GM19468 (cell line): Measurements from ENCODE around the gene ELP1.
"Not testable (repeated sequence)": the region's sequence is repeated elsewhere in the genome, so short reads cannot be mapped to it uniquely, and the experiment has no call there.

ENCODE experiments used
- ATAC-seq: cut with Tn5 transposase; IDR thresholded peaks from one replicate; pipeline ENCODE4 v1.9.1; 2021; ENCODE audit warnings: mild to moderate bottlenecking, moderate library complexity, moderate number of reproducible peaks; ENCODE audit not compliant: unreplicated experiment; ENCODE audit errors: extremely low read depth

ELP1 gene

DNA sequence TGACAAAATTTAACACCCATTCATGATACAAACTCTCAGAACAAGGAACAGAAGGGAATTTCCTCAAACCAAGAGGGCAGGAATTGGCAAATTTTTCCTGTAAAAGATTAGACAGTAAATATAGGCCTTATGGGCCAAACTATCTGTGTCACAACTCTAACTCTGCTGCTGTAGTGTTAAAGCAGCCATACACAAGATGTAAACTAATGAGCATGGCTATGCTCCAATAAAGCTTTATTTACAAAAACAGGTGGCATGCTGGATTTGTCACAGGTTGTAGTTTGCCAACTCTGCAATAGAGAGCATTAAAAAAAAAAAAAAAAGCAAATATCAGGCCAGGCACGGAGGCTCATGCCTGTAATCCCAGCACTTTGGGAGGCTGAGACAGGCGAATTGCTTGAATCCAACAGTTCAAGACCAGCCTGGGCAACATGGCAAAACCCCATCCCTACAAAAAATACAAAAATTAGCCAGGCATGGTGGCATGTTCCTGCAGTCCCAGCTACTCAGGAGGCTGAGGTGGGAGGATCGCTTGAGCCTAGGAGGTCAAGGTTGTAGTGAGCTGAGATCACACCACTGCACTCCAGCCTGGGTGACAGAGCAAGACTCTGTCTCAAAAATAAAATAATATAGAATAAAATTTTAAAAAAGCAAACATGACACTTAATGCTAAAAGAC, 47.2 kb downstream of the ELP1 start:
- not testable (repeated sequence) for ATAC-seq

DNA sequence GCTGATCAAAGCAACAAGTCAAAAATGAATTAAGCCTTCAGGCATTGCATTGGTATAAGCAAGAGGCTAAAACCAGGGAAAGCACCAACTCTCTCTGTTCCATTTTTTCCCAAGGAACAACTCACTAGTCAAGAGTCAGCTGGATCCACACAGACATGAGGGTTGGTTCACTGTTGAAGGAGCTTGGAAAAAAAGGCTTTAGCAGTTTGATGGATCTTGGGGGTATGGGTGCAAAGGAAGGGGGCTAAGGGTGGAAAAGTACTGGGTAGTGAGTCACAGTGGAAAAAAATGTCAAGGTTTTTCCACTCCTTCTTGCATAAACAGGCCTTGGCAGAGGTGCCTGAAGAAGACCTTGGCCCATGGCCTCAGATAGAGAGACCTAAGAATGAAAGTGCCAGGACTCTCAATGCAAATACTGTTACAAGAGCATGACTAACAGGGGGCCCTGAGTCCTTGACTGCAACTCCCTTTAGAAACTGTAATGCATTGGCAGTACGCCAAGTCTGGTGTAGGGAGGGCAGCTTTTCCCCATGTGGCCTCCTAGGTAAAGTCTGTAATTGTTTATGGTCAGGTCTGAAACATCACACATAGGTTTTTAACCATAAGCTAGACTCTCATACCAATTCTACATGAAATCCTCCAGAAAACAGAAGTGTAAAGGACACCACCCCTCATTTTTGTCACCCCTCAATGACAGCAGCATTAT, 48.1 kb downstream of the ELP1 start:
- peak; percentile 99 for ATAC-seq

DNA sequence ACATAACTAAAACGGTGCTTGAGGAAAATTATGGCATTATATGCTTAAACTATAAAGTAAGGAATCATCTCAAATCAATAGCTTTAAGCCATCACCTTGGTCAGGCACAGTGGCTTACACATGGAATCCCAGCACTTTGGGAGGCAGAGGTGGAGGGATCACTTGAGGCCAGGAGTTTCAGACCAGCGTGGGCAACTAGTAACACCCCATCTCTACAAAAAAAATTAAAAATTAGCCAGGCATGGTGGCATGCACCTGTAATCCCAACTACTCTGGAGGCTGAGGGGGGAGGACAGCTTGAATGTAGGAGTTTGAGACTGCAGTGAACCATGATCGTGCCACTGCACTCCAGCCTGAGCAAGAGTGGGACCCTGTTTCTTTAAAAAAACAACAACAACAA, 49.2 kb downstream of the ELP1 start:
- no peak for ATAC-seq

DNA sequence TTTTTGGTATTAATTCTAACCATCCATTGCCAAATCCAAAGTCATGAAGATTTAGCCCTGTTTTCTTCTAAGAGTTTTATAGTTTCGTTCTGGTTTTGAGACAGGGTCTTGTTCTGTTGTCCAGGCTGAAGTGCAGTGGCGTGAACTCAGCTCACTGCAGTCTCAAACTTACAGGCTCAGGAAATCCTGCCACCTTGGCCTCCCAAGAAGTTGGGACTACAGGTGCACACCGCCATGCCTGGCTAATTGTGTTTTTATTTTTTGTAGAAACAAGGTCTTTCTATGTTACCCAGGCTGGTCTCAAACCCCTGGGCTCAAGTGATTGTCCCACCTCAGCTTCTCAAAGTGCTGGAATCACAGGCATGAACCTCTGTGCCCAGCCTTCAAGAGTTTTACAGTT, 50.8 kb downstream of the ELP1 start:
- ATAC-seq = no peak

DNA sequence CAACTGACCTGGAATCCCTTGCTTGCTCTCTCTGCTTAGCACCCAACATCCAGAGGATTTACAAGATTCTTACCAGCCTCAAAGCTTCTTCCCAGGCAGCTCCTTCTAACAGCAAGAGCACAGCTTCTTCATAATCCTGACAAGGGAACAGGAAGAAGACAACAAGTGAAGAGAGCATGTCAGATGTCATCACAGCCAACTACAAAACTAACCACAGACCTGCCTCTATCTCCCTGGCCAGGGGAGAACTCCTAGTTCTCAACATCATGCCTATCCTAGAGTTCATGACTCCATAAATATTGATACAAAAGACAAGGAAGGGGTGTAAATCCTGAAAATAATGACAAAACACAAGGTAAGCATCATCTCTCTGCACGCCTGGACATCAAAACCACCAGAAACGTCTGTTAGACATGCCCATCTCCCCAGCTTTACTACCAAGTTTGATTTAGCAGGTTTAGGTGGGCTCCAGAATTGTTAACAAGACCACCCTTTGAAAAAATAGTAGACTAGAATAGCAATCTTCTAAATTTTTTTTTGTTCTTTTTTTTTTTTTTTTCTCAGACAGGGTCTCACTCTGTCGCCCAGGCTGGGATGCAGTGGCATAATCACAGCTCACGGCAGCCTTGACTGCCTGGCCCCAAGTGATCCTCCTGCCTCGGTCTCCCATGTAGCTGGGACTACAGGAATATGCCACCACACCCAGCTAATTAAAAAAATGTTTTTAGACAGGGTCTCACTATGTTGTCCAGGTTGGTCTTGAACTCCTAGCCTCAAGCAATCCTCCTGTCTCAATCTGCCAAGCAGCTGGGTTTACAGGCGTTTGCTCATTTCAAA, 51.7 kb downstream of the ELP1 start:
- no peak for ATAC-seq

DNA sequence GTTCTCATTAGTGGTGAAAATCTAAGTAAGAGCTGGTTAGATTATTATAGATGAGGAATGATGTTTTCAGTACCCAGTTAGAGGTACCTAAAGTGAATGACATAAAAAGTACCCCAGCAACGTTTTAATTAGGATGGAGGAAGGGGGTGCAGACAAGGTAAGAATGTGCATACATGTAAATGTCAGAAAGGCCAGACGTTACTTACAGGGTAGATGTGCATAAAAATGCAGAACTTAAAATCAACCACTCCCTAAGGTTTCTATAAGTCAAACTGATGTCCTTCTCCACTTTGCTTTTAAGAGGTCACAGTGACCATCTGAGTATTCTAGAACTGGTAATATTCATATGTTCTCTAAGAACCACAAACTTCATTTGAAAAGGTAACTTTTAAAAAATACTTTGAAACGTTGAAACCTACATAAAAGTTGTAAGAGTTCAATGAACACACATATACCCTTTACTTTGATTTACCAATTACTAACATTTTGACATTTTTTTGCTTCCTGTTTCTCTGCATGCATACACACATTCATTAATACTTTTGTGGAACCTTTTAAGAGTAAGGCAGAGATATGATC, 53.1 kb downstream of the ELP1 start:
- ATAC-seq = no peak

DNA sequence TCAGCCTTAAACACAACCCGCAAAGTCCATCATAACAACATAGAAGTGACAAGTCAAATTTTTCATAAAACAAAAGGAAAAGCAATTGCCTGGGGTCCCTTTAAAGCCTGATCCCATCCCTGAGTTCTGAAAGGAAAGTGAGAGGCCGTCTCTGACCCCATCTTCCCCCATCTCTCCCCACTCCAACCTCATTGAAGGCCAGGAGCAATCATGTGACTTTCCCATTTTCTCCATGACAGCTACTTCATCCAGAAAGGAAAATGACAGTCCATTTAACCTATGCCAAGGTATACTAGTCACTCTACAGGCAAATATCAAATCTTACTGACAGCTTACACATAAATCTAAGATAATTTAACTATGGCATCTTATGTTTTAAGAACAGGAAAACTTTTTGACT, 56.4 kb downstream of the ELP1 start:
- ATAC-seq = no peak

DNA sequence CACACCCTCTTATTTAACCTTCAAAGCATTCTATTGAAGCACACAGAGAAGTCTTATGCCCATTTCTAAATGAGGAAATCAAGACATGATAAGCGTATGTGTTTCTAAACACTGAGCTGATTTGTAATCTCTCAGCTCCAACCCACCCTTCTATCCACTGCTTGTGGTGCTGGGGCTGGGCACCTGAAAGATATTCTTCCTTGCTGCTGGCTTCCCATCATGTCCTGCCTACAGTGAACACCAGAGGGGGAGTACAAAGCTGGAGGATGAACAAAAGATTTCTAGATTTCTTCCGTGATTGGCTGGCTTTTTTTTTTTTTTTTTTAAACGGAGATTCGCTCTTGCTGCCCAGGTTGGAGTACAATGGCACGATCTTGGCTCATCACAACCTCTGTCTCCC, 57.5 kb downstream of the ELP1 start:
- ATAC-seq = no peak

DNA sequence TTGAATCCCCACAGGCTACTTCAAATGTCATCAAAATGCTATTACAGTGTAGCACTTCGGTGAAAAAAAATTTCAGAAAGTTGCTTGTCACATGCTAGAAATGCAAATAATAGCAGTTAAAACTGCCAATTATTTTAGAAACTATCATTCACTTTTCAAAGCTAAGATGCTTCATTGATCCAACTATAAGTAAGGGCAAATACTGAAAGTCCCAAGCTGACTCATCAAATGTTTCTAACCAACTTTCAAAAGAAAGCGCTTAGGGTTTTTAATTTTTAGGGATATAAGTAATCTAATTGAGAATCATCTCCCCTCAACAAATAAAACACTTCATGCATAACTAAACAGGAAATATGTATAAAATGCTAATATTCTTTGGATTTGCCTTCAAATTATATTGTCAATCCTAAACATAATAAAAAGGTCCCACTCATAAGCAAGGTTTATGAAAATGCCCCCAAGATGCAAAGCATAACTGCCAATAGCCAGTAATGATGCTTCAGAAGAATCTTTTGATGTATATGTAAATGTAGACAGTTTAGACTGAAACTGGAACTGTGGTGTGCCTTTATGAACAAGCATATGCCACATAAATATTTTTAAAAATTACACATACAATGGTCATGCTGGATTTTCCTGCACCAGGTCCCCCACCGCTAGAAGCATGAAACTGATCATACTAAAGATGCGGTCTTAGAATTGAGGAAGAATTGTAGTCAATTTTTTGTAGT, 59.7 kb downstream of the ELP1 start:
- no peak for ATAC-seq

DNA sequence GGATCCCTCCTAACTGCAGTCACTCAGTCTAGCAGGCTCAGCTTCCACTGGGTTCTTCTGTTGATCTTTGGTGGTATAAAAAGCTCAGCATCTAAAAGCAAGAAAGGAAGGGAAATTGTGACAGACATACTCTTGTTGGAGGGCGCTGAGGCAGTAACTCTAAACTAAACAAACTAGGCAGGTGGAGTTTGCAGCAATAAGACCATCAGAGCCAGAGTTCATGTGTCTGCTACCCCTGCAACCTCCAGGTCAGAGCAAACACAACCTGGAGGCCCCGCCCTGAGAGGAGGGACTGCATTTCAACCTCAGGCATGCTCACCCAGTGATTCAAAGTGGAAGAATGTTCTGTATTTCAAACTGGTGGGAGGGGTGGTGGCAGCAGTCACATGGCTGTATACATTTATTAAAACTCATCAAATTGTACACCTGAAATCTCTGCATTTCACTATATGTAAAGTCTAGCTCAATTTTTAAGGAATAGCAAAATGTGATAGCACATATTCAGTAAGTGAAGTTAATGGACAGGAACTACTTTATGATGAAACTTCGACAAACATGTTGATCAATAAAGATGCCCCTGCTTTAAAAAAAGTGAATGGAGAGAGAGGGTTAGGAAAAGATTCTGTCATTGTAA, 64.7 kb downstream of the ELP1 start:
- ATAC-seq = no peak

DNA sequence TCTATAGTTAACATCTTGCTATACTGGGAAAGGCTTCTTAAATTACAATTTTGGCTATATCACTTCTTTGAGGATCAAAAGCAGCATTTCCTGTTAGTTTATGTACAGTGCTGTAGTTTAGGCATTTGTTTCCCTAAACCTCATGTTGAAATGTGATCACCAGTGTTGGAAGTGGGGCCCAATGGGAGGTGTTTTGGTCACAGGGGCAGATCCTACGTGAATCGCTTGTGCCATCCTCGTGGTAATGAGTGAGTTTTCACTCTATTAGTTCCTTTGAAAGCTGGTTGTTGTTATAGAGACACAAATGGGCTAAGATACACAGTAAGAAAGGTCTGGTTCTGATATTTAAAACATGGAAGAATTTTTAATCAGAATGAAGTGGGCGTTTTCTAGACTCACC, 66.1 kb downstream of the ELP1 start:
- no peak for ATAC-seq

DNA sequence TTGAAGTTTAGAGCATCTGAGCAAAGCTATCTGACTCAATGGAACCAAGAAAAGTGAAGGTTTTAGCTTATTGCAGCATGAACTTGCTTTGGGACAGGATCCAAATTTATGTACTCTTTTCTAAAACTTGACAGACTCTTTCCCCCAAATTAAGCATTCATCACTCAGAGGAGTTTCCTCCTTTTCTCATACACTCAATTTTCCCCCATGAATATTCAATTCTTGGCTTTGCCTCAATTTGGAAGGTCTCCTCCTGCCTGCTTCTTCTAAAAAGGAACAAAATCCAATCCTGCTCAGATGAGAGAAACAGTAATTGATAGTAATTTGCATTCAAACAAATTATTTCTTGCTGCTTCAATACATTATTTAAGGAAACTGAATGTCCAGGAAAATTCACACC, 66.8 kb downstream of the ELP1 start:
- no peak for ATAC-seq

DNA sequence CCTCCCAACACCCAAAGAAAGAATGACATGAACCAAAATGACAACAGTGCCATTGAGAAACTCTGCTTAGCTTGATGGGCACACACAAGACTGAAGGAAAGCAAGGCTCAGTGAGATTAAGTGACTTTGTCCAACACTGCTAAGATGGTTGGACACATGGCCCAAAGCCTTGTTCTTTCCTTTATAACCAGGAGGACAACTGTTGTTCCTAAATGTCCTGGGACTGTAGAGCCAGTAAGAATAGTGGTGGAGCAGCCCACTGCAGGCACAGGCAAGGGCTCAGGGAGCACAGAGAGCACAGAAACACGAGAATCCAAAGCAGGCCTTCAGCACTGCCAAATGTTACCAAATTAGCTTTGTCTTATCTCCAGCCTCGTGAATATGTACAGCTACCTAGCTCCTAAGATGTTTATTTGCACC, 67.9 kb downstream of the ELP1 start:
- ATAC-seq = no peak

DNA sequence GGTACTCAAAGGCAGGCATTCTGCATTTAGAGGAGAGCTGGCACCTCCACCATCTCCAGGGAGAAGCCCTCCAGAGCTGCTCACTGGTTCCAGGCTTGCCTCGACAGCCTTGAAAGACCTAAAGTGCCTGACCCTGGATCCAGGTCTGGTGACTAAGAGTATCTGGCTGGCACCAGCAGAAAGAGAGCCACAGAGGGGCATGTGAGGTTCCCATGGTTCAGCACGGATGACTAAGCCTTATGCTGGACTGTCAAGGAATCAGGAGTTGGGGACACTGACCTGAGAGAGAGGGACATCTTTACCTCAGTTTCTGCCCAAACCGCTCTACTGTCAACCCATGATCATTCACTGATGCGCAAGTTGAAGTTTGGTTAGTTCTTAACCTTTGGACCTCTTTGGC, 68.9 kb downstream of the ELP1 start:
- no peak for ATAC-seq

DNA sequence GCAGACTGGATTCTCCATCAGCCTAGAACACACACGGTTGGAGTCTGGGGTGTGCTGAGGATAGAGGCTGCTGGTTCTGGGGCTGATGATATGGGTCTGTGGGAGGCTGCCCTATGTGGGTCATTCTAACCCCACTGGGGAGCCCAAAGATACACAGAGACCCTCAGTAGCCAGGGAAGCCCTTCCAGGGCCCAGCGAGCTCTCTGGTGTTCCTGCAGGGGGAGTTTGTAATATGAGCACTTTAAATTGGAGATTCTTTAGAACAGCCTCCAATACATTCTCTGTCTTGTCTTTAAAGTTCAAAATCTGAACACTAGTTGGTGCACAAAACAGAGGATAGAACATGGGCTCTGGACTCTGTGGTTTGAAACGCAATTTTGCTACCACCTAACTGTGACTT, 69.5 kb downstream of the ELP1 start:
- ATAC-seq = no peak

DNA sequence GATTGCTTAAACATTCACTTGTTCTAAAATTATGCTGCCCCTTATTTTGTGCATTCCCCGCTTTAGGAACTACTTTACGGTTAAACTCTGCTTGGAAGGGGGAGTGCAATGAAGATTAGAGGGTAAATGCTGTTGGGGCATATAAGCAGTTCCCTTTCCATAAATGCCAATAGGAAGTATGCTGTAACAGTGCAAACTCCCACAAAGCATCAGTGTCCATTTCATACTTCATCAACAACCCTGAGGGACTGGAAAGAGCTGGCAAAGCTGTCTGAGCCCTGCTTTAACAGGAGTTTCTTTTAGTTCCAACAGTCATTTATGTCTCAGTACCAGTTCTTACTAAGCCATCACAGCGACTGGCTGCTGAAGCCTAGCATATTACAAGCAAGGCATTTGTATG, 70.0 kb downstream of the ELP1 start:
- ATAC-seq = no peak

DNA sequence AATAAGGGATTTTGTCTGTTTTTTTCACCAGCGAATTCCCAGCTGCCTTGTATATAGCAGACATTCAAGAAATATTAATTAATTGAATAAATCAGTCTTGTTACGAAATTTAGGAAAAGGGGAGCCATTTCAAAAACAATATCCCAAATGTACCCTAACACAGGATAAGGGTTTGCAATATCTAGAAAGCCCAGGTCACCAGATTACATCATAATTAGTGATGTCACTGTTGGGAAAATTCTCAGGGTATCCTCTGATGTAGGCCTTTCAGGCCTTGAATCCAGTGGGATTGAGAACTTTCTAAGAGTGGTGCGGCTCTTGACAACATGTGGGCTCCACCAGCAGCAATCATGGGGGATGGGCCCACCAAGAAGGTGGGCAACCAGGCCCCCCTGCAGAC, 71.9 kb downstream of the ELP1 start, which contains the start of gene ACTL7A:
TSS of gene ACTL7A (plus strand) at position 270 of the 400 bp plus-strand sequence. CDS start at position 327, 57 bp downstream.
- ATAC-seq = no peak

DNA sequence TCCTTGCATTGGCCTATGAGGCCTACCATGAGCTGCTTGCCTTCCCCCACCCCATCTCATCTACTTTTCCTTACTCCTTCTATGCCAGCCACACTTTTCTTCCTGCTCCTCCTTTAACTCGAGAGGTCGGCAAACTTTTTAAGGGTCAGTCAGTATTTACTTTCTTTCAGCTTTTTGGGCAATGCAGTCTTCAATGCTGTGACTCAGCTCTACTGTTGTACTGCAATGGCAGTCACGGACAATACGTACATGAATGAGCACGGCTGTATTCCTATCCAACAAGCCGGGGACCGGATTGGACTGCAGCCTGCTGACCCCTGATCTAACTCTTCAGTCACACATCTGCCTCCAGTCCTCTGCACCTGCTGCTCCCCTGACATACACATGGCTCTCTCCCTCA, 72.5 kb downstream of the ELP1 start:
- no peak for ATAC-seq

DNA sequence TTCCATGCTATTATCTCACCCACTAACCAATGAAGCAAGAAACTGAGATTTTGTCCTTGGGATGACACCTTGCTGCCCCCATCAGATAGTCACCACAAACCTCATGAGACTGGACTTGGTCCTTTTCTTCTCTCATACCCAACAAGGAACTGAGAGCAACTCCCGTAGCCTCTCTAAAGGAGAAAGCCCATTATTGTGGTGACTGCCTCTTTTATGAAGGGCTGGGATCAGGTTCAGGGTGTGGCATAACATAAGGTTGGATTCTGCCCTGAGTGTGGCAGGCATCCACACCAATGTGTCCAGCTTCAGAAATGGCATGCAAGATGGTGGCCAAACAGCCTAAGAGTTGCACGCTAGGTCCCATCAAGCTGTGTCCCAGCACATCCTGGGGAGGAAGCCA, 73.2 kb downstream of the ELP1 start:
- ATAC-seq = no peak

DNA sequence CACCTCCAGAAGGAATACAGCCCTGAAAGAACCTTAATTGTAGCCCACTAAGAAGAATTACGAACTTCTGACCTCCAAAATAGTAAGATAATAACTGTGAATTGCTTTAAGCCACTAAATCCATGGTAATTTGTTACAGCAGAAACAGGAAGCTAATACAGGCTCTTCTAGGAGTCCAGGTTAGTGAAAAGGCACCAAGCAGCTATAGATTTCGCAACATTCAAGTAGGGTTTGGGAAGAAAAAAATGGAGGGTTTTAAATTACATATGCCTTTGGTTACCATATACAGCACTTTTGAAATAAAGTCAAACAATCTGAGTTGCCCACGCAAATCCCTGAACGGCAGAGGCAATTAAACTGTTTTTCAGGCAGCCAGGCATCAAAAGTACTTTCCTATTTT, 73.6 kb downstream of the ELP1 start:
- no peak for ATAC-seq
